Measurements from ENCODE around the gene PLXDC1.
A peak's percentile ranks its signal among the peaks of the same experiment; 100 is the strongest.
"Not testable (repeated sequence)": the region's sequence is repeated elsewhere in the genome, so short reads cannot be mapped to it uniquely, and the experiment has no call there.

Gene PLXDC1

DNA sequence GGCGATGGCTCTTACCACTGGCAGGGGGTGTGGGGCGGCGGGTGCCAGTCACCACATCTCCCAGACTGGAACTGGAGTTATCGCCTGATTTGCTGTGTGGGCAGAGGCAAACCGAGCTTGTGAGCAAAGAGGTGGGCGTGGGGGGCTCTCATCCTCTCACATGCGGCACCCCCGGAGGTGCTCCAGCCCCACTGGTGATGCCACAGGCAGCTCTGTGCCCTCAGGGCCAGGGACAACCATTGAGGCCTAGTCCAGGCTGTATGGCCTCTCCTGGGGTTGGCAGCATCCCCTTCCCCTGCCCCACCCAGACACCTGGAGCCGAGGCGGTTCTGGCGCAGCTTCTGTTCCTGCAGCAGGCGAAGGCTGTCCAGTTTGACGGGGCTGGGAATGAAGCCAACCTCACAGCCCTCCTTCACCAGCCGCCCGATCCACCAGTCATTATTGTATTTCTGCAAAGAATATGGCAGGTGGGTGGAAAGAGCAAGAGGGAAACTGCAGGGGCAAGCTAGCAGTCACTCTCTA, 35.1 kb upstream of the PLXDC1 start:
- DNase-seq (ENCODE audit: low read depth, low spot score) = no peak
- H3K4me3 ChIP-seq (ENCODE audit: low read length) = no peak overlapping the region

DNA sequence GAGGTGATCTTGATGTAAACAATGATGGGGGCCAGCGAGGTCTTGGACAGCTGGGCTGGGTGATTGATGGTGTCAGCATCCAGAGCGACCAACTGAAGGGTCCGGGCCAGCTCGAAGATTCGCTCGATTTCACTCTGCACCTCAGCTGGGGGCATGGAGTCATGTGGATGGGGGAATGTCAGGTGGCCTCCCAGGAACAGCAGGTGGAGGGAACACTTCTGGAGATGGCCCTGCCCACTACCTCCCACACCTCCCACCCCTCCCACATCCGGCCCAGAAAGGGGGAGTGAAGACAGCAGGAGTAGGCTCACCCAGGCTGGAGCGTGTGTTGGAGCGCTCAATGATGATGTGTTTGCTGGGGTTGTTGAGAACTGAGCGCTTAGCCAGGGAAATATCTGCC, 32.3 kb upstream of the PLXDC1 start:
- DNase-seq (ENCODE audit: low read depth, low spot score) = no peak
- H3K4me3 ChIP-seq (ENCODE audit: low read length) = no peak overlapping the region

DNA sequence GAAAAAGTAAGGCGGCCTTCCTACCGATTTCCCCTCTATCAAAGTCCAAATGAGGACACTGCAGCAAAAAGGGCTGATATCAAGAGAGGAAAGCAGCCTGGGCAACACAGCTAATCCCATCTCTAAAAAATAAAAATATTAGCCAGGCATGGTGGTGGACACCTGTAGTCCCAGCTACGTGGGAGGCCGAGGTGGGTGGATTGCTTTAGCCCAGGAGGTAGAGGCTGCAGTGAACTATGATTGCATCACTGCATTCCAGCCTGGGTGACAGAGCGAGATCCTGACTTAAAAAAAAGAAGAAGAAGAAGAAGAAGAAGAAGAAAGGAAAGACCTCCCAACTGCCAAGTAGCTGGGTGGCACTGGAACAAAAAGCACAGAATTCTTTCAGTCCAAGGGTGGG, 31.6 kb upstream of the PLXDC1 start:
- DNase-seq (ENCODE audit: low read depth, low spot score) = no peak
- H3K4me3 ChIP-seq (ENCODE audit: low read length) = no peak overlapping the region

DNA sequence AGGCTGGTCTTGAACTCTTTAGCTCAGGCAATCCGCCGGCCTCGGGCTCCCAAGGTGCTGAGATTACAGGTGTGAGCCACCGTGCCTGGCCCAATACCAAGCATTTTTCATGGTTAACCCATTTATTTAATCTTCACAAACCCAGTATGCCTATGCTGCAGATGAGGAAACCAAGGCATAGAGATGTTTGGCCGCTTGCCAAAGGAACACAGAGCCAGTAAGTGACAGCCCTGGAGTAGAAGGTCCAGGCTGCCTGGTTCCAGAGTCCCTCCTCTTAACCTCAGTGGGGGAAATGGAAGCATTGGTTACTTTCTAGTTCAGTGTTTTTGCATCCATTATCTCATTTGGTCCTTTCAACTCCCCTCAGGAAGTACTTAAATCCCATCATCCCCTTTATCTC, 29.9 kb upstream of the PLXDC1 start:
- no peak for DNase-seq (ENCODE audit: low read depth, low spot score)
- no peak overlapping the region for H3K4me3 ChIP-seq (ENCODE audit: low read length)

DNA sequence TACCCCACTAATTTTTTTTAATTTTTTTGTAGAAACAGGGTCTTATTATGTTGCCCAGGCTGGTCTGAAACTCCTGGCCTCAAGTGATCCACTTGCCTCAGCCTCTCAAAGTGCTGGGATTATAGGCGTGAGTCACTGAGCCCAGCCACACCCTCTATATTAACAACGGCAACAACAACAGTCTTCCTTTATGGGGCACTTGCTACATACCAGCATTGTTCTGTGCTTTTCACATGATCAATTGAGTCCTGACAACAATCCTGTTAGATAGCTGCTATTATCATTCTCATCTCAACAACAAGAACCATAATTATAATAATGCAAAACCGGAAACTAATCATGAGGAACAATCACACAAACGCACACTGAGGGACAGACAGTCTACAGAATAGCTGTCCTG, 27.1 kb upstream of the PLXDC1 start:
- no peak for DNase-seq (ENCODE audit: low read depth, low spot score)
- H3K4me3 ChIP-seq (ENCODE audit: low read length) = no peak overlapping the region

DNA sequence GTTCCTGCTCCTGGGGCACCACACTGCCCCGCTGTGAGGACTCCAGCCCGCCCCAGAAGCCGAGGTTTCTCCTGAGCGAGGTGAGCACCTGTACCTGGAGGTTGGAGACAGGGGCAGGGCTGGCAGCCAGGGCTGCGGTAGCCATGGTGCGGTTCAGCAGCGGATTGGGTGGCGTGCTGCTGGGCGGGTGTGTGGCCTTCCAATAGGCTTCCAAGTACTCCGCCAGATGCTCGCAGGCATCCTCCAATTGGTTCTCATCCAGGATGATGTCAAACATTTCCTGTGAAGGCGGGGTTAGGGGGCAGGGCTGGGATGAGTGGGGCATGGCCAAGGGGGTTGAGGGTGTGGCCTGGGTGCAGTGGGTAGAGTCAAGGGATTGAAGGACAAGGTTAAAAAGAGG, 25.8 kb upstream of the PLXDC1 start:
- no peak overlapping the region for H3K4me3 ChIP-seq (ENCODE audit: low read length)
- peak; percentile 59 for DNase-seq (ENCODE audit: low read depth, low spot score)

DNA sequence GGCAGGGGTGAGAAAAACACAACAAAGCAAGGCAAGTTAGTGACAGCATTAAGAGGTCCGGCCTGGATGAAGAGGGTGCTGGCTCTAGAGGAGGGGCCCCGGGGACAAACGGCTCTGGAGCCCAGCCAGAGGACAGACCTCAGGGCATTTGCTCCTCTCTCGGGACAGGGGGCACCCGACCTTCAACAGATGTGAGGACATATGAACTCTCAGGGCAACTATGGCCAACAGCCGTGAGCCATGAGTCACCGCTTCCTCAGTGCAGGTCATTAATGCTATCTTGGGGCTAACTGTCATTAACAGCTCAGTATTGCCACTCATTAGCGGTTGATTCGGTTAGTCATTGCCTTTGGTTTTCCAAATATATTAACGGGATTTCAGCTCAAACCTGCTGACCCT, 24.3 kb upstream of the PLXDC1 start:
- DNase-seq (ENCODE audit: low read depth, low spot score) = no peak

DNA sequence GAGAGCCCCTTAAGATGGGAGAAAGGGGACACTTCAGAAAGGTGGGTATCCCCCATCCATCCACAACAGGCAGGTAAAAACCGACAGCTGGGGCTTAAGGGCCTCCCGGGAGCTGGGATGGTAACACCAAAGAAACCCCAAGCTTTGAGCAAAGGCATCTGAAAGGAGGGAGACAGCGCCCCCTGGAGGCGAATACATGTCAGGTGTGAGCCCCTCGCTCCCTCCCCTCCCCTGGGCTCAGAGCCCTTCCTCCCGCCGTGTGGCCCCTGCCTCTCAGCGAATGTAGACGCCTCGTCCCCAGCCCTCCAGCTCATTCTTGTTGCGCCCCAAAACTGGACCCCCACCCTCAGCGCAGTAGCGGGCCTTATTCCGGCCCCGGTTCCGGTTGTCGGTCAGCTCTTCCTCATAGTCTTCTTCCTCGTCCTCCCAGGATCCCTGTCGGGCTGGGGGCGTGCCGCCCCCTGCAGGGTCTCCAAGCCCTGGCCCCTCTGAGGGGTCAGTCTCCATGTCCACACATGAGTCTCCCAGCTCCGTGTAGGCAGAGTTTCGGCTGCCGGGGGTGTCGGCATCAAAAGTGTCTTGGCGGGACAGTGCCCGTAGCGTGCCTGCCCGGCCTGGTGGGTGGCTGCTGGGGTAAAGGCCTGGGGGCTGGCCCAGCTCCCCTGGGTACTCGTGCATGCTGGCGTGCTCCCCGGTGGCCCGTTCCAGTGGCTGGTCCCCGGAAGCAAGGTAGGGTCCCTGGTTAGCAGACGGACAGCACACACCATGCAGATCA, 23.7 kb upstream of the PLXDC1 start:
- peak; percentile 89 for DNase-seq (ENCODE audit: low read depth, low spot score)
- H3K4me3 ChIP-seq (ENCODE audit: low read length) = no peak overlapping the region

More for the DNA sequence above, 24.3 kb upstream of the PLXDC1 start:
- H3K4me3 ChIP-seq (ENCODE audit: low read length) = no peak overlapping the region

DNA sequence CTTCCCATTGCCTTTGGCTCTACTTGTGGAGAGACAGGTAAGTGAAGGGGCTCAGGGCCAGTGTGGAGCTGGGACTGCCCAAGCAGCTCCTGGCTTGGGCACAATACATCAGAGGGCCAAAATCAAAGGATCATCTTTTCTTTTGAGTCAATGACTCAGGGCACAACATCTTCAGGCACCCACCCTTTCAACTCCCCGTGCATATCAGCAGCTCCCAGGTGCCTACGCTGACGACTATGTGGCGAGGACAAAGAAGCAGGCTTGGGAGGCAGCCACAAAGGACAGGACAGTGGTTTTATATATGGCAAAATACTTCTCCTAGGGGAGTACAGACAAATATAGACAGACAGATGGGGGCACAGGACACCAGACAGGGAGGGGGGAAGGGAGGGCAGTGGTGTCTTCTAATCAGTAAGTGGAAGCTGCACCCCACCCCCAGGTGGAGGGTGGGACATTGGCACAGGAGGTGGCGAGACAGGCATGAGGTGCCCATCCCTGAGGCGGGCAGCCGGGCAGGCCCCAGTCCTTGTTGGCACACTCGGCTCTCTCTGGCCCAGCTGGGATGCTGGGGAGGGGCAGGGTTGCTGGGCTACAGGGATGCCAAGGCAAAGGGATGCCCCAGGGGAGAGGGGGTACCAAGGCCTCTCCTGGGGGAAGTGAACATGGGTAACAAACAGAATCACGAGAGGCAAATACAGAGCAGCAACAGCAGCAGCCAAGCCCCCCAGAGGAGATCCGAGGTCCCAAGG, 22.3 kb upstream of the PLXDC1 start:
- peak; percentile 82 for DNase-seq (ENCODE audit: low read depth, low spot score)
- H3K4me3 ChIP-seq (ENCODE audit: low read length) = peak overlapping the region; percentile 44

DNA sequence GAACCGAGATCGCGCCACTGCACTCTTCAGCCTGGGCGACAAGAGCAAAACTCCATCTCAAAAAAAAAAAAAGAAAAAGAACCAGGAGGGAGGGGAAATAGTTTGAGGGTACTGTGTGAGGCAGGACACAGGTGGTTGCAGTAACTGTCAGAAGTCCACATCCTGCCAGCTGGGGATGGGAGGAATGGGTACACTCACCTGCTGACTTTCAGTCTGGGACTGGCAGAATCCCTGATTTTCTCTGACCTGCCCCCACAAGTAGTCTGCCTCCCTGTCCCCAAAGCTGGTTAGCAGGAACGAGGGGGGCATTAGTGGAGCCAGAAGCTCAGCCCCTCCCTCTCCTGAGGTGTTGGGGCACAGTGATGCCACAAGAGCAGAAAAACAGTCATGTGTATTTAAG, 21.6 kb upstream of the PLXDC1 start:
- DNase-seq (ENCODE audit: low read depth, low spot score) = peak; percentile 95
- H3K4me3 ChIP-seq (ENCODE audit: low read length) = peak overlapping the region; percentile 44

DNA sequence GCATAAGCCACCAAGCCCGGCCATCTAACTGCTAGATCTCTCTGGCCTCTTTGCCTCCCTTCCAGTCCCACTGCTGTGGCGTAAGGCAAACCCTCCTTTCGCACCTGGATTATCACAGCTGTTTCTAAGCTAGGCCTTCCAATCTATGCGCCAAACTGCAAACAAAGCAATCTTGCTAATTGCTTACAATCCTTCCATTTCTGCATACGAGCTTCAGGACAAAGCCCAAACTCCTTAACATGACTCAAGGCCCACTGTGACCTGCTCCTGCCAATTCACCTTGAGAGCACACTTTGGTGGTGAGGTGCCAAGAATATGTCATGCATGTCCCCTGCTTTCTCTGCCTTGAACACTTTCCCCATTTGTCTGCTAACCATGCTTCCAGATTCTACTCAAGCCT, 20.5 kb upstream of the PLXDC1 start:
- peak; percentile 67 for DNase-seq (ENCODE audit: low read depth, low spot score)
- H3K4me3 ChIP-seq (ENCODE audit: low read length) = peak overlapping the region; percentile 44

DNA sequence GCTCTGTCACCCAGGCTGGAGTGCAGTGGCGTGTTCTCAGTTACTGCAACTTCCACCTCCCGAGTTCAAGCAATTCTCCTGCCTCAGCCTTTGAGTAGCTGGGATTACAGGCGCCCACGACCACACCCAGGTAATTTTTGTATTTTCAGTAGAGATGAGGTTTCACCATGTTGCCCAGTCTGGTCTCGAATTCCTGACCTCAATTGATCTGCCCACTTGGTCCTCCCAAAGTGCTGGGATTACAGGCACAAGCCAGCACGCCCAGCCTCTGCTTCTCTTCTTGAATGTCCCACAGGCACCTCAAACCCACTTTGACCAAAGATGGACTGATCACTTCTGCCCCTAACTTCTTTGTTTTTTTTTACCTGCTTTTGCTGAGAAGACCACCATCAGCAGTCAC, 19.1 kb upstream of the PLXDC1 start:
- no peak for DNase-seq (ENCODE audit: low read depth, low spot score)
- H3K4me3 ChIP-seq (ENCODE audit: low read length) = peak overlapping the region; percentile 27

DNA sequence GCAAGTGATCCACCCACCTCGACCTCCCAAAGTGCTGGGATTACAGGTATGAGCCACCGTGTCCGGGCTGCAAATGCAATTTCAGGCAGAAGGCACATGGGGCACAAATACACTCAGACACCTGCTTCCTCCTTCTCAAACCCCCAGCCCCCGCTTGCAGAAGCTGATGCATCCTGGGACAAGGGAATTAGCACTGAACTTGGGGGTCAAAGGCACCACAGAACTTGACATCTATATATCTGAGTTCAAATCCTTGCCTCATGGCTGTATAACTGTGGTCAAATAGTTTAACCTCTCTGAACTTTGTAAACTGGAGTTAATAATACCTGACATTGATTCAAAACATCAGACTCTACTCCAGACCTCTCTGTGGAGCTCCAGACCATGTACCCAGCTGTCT, 18.7 kb upstream of the PLXDC1 start:
- H3K4me3 ChIP-seq (ENCODE audit: low read length) = no peak overlapping the region
- DNase-seq (ENCODE audit: low read depth, low spot score) = peak; percentile 68

DNA sequence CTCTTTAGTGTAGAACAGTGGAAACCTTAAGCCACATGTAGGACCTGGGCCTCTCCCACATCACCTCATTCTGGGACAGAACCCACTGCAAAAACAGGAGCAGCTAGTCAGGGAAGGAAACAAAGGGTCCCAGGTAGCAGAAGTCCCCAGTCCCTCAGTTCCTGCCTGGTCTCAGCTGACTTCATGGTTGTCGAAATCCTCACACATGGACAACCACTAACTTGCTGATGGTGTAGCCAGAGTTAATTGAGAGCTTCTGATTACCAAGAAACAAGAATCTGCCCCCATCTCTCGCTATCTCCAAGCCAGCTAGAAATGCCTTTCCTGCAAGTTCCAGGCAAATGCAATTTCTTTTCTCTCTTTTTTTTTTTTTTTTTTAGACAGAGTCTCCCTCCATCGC, 18.1 kb upstream of the PLXDC1 start:
- H3K4me3 ChIP-seq (ENCODE audit: low read length) = no peak overlapping the region
- no peak for DNase-seq (ENCODE audit: low read depth, low spot score)

DNA sequence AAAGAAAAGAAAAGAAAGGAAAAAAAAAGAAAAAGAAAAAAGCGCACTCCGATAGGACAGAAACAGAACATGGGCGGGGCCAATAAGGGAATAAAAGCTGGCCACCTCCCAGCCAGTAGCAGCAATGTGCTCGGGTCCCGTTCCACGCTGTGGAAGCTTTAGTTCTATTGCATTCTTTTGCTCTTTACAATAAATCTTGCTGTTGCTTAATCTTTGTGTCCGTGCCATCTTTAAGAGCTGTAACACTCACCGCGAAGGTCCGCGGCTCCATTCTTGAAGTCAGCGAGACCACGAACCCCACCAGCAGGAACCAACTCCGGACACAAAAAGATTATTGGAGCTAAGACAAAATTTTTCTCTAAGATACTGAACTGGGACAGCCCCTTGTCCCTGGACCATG, 17.7 kb upstream of the PLXDC1 start:
- no peak overlapping the region for H3K4me3 ChIP-seq (ENCODE audit: low read length)
- no peak for DNase-seq (ENCODE audit: low read depth, low spot score)

DNA sequence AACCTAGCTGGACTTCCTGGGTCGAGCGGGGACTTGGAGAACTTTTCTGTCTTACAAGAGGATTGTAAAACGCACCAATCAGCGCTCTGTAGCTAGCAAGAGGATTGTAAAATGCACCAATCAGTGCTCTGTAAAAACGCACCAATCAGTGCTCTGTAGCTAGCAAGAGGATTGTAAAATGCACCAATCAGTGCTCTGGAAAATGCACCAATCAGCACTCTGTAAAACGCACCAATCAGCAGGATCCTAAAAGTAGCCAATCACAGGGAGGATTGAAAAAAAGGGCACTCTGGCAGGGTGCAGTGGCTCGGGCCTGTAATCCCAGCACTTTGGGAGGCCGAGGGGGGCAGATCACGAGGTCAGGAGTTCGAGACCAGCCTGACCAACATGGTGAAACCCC, 17.1 kb upstream of the PLXDC1 start:
- DNase-seq (ENCODE audit: low read depth, low spot score); H3K4me3 ChIP-seq (ENCODE audit: low read length): not testable (repeated sequence)

DNA sequence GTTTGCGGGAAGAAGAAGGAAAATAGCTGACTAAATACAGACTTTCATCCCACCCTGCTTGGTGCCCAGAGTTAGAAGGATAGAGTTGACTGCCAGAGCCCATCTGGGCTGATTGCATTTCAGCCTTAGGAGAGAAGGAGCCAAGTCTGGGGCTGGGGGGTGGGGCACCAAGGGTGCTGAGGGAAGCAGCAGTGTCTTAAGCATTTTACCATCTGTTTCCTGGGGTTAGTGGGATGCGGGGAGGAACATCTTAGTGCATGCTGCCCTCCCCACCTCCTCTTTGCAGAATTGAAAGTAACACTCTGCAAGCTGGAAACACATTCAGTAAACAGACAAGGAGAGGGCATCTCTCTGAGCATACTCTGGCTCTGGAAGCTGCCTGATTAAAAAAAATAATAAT, 16.0 kb upstream of the PLXDC1 start:
- H3K4me3 ChIP-seq (ENCODE audit: low read length) = no peak overlapping the region; the same call in 1 of the 2 replicates
- DNase-seq (ENCODE audit: low read depth, low spot score) = peak; percentile 98

DNA sequence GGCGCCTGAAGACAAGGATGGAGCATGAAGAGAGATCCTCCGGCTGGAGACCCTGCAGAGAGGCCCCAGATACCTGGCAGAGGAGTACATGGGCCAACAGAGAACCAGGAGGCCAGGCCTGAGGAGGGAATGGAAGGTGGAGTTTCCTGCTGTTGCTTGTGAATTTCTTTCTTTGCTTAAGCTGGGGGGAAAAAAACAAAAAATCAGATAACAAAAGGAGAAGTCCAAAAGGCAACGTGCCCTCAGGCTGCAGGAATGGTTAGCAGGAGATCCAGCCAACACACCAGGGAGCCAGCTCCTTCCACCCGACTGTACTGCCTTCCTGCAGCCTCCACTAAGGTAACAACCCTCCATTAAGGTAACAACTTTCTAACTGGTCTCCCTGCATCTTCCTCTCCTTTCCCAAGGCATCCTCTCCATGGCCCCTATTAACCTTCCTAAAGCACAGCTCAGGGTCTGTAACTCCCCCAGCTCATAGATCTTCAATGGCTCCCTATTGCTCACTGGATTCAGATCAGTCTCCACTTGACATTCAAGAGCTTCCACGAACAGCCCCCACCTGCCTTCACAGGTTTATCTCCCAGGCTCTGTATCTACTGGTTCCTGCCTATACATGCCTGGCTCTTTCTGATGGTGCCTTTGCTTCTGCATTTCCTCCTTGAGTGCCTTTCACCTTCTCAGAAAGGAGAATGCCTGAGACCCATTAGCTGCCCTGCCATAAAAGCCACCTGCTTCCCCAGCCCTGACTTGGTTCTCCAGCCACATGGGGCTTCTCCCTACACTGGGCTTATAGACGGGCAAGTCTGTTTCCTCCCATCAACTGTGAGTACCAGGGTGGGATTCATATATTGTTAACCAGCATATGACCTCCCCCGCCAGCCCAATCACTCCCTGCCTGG, 15.2 kb upstream of the PLXDC1 start:
- H3K4me3 ChIP-seq (ENCODE audit: low read length) = no peak overlapping the region; the same call in 1 of the 2 replicates
- DNase-seq (ENCODE audit: low read depth, low spot score) = peak; percentile 53

DNA sequence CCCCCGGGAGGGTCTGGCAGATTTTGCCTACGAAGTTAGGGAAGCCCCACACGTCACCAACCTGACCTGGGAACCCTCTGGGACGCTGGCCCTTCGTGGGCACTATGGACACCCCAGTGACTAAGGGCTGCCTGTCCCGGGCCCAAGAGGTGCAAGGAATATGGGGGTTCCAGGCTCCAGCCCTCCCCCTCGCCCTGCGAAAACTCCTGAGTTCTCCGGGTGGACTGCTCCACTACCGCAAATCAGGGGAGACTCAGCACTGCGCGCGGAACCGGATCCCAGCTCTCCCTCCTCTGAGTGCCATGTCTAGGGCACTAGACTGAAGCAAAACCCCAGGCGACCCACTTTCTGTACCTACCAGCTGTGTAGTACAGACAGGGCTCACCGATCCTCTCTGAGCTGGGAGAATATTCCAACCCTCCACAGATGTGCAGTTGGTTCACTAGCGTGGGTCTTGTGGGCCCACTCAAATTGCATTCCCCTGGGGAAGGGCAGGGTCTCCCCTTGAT, 14.5 kb upstream of the PLXDC1 start, which contains the start of gene ARL5C:
TSS of gene ARL5C (minus strand) at position 321 of the 509 bp plus-strand sequence. CDS start 401 bp downstream, outside the sequence.
- no peak for DNase-seq (ENCODE audit: low read depth, low spot score)
- H3K4me3 ChIP-seq (ENCODE audit: low read length) = no peak within 1 kb of the TSS; the same call in 1 of the 2 replicates

Measured in Jurkat, Clone E6-1 (cell line).